DMS79 (cell line): Measurements from ENCODE around the gene ITGA2.

Source experiments
- DNase-seq: peaks from one replicate; lab custom pipeline; 2025; lab: John Stamatoyannopoulos, UW

Gene ITGA2

DNA sequence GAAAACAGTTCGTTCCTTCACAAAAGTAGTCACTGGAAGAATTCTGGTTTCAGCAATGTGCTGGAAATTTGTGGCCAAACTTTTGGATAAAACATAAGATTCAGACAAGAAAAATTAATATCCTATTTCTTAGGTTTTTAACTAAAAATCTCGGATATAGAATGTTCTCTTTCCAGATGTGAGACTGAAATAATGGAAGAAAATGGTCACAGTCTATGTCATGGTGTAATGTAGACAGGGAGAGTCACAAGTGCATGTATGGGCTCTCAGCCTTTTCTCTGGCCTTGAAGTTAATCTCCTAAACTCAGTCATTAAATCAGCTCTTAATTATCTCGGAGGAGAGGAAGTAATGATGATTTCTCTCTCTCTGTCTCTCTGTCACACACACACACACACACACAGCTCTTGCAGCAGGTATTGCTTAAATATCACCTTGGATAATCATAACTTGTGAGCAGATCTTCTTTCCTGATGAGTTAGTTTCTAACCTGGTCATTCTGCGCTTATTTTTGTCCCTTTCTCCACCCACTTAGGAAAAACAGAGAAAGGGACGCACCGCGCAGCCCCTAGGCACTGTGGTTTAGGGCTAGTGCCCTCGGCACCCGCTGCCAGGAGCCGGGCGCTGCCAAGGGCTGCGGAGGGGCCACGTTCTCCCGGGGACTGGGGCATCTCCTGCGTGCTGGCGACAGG, 672 bp upstream of the ITGA2 start:
- no peak for DNase-seq

DNA sequence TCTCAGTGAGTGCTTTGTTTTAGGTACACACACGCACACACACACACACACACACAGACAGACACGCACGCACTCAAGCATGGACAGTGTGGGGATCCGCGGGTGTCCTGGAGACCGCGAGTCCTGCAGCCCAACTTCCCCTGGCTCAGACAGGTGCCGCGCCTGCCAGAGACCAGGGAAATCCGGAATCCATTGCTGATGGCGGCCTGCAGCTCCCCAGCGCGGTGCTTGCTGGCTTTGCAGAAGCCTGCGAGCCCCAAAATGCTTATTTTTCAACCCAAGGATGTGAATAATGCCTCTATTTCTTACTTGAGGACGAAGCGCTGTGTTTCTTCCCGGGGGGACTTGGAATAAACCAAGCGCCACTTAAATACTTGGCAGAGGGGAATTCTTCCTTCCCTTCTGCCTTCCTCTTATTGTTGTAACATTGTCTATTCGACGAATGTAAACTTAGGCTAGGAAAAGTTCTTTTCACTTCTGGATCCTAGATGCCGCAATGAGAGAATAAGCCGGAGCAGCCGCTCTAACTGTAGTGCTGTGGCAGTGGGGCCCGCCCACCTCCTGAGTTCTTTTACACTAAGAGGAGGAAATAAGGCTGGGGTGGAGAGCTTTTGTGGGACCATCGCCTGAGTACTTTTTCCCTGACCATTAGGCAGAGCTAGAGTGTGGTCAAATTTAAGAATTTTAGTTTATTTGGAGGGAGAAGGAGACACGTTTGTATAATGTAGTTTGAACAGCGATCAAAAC, 802 bp downstream of the ITGA2 start:
- no peak for DNase-seq

DNA sequence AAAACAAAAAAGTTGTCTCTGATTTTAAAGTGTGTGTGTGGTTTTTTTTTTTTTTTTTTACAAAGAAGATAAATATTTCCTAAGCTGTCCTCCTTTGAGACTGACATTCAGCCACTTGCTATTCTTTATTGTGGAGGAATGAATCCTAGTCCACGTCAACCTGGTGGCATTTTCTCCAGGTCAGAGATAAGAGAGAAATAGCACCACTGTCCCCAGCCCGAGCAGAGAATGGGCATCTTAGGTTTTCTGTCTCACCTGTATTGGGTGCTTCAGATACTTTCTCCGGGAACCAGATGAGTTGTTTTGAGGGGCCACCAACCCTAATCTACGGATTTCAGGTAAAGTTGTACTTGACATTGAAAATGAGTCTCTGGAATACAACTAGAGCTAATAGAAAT, 1.4 kb downstream of the ITGA2 start:
- DNase-seq, result no peak

DNA sequence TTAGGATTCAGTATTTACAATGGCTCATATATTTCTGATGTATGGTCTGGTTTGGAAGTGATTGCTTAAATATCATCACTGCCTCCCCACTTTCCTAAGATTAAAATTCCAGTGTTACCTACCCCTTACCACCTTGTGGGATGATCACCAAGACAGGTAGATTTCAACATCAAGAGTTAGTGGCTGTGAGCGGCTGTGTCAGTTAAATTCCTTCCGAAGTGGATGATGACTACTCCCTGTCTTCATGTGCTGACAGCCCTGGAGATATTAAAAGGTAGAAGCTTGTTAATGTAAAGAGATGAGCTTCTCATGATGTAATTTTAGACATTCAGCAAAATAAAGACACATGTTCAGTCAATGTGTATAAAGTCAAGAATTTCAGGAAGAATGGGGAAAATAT, 4.2 kb downstream of the ITGA2 start:
- DNase-seq, result no peak

DNA sequence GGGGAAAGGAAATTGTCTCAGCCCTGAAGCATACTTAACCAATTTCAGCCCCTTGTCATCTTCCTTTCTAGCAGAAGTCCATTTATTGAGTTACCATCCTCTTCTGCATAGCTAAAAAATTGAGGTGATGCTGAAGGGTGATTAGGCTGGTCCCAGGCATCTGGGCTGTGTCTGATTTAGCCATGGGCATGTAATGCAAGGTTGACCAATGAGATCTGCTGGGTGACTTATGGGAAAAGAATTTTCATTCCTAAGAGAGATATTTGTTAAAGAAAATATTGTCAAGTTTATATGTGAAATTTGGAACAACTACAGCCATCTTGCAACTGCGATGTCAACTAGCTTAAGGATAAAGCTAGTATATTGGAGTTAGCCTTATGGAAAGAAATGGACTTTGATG, 5.1 kb downstream of the ITGA2 start:
- no peak for DNase-seq

DNA sequence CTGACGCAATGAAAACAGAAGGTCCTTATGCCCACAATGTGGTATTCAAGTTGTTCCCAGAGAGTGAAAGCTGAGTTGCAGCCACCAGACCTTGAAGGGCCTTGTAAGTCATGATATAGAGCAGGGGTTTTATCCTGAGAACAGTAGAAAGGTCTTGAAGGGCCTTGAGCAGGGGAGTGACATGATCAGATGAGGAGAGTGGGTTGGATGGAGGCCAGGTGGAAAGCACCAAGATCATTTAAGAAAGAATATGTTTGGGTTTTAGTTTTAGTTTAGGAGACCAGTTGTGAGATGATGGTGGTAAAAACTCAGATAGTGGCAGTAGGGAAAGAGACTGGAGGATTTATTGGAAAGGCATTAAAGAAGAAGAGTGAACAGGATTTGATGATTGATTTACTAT, 5.9 kb downstream of the ITGA2 start:
- DNase-seq, result peak; percentile 35

DNA sequence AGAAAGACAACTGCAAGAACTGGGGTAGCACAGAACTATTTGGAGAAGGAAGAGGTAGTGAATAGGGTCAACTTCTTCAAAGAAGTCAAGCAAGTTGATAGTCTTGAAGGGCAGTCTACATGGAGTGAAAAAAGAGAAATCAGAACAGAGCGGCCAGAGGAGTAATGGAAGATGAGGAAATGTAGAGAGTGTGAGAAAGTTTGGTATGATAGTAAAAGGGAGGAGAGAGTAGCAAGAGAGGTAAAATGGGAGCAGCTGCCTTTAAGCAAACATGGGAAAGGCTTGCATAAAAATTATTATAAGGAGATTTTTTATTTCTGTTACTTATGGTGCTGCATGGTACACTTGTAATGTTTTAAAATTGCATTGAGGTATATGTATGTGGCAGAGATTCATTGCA, 6.8 kb downstream of the ITGA2 start:
- no peak for DNase-seq

DNA sequence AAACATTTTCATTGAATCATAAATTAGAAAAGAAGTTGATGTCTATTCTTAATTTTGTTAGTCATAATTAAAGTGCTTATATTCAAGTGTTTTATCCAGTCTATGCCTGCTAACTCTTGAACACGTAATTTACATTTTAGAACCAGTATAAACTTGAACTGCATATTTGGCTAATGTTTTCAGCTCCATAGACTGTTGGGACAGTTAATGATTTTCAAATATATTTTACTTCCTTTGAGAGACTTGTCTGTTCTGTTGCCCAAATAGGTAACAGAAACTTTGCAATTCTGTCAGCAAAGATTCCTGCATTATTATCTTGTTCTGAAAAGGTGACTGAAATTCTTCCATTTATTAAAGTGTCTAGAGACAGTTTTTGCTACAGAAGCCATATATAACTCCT, 7.8 kb downstream of the ITGA2 start:
- no peak for DNase-seq

DNA sequence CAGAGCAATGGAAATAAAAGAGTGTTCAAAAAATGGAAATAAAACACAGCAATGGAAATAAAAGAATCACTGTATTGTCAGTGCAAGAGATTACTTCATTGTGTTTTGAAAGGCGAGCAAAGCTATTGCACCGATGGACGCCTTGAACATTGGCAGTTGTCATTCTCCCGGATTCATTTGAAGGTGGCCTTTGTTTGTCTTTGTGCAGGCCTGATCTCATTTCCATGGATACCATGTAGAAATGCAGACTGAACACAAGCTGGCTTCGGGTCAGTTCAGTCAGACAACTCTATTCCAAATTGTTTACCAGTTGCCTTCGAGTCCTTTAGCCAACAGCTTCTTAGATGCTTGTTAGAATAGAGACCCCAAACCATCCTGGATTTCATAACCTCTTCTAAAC, 8.3 kb downstream of the ITGA2 start:
- no peak for DNase-seq

DNA sequence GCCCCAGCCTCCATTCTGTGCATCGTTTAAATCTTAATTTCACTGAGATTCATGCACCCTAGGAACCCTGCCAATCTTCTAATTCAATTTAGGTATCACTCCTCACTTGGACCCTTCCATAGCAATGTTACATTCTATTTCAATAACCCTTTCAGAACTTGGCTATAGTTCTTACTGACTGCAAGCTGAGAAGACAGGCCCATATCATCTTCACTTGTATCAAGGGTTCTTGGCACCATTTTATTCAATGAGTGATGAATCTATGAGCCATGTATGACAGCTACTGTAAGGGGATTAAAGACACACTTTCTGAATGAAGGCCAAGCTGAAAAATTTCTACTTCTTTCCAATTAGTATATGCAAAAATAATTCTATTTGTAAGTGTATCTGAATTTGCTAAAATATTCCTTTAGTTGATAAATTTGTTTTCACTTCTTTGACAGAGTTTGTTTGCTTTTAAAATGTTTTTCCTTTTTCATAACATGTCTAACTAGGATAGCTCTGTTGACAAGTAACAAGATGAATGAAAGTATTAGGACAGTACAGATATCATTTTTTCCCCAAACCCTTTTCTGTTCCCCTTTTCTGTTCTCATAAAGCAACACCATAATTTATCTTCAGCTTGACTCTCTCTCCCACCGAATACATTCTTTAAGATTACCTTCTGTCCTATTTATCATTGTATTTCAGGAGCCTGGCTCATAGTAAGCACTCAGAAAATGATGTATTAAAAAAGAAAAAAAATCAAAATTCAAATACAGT, 9.6 kb downstream of the ITGA2 start:
- no peak for DNase-seq

DNA sequence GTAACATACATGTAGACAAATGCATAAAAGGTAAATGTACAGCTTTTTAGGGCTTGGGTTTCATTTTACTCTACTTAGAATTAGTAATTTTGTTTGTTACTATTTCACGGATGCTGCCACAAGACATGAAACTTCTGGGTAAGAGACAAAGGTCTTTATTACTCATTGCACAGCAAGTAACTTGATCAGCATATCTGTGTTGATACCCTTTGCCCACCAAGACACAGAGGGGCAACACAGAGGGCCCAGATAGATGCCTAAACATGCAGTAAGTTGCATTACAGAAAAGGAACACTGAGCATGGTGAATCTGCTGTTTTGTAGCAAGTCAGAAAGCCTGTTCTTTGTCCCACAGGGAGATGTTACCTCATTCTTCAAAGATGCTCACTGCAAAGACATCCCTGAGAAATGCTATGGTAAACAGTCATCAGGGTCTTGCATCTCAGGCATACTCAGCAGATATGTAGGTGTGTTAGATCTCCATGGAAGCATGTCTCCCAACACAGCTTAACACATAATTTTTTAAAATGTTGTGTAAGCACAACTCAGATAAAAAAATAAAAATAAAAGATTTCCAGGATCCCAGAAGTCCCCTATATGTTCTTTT, 10.3 kb downstream of the ITGA2 start:
- no peak for DNase-seq

DNA sequence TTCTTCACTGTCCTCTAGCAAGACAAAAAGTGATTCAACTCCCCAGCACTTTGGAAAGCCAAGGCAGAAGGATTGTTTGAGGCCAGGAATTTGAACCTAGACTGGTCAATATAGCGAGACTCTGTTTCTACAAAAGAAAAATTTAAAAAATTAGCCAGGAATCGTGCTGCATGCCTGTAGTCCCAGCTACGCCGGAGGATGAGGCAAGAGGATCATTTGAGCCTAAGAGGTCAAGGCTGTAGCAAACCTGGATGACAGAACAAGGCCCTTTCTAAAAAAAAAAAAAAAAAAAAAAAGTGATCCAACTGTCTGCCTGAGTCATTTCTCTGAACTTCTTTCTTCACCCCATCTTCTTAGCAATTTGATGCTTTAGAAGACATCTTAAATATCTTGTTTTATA, 12.4 kb downstream of the ITGA2 start:
- no peak for DNase-seq

DNA sequence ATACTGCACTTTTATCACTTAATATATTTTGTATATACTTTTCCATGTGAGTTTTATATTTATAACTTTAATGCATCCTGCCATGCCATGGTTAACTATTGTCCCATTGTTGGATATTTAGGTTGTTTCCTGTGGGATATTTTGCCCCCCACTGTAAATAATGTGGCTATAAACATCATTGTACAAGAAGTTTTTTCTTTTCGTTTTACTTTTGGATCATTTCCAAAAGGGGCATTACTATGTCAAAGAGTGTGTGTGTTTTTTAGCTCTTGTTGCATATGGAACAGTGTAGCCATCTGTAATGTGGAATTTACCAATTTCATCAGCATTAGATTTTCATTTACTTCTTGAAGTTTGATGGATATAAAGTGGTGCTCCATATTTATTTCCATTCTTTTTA, 13.3 kb downstream of the ITGA2 start:
- DNase-seq, result no peak

DNA sequence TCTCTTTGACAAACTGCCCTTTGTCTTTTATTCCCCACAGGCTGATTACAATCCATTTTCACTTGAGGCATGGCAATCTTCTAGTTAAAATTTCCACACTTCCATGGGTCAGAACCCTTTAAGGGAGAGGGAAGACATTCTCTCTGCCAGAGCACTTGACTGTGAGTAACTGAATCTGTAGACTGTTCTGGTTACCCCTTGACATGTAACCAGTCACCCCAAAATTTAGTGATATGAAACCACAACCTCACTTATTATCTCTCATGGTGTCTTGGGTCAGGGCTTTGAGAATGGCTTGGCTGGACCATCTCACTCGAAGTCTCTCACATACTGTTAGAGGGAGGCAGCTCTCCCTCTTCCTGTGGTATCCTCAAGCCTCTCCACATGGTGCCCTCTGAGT, 14.0 kb downstream of the ITGA2 start:
- DNase-seq, result no peak

DNA sequence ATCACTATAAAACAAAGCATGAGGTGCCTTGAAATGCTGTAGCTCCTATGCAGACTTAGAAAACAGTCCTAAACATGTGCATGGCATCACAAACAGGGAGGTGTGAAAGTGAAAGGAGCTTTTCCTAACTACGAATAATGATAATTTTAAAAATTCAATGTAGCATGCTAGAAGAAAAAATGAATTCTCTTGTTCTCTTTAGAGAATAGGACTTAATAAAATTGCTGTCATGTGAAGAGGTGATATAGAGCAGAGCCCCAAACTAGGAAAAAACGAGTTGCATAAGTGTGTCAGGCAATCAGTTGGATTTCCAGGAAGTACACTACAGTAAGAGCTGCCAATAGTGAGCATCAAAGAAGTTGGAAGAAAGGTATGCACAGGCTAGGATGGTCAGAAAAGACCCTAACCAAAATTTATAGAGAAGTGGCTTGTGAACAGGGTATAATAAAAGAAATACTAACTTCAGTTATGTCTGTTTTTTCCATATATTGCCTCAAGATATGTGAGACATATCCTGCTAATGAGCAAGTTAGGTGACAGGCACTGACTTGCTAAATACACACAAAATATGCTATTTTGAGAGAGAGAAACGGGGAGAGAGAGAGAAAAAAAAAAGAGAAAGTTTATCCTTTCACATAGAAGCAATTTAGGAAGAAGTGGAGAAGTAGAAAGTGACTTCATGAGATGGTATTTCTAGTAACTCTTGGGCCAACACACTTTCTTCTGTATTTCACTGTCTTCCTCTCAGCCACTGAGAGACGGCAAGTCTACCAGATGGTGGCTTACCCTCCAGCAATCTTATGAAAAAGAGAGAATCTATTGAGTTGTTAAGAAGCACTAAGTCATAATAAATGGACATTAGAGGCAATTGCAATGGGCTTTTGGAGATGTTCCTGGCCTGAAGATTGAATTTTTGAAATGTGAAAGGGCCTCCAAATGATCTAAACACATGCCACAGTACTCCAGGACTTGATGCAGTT, 18.0 kb downstream of the ITGA2 start:
- DNase-seq, result no peak

DNA sequence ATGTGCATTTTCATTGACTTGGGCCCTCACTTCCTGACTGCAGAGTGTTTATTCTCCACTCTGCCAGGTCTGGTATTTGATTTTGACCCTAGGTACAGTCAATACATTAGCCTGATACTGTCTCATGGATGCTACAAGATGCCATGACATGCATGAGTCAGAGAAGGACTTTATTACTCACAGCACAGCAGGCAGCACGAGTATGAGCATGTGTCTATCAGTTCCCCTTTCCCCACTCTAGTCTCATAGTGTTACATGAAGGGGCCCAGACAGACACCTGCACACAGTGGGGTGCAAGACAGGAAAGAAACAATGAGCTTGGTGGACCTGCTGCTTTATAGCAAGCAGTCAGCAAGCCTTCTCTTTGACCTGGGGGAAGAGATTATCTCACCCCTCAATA, 19.6 kb downstream of the ITGA2 start:
- DNase-seq, result no peak

DNA sequence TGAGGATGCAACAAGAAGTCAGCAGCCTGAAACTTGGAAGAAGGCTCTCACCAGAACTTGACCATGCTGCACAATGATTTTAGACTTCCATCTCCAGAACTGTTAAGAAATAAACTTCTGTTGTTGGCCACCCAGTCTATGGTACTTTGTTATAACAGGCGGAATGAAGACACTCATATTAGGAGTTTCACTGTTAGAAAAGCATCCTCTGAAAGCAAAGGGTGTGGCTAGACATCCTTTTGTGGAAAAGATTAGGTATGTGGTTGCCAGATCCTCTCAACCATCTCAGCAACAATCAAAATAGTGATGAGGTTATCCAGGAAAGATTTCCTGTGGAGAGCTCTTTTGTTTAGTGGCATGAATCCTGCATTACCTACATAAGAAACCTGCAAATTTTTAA, 20.7 kb downstream of the ITGA2 start:
- DNase-seq, result no peak

DNA sequence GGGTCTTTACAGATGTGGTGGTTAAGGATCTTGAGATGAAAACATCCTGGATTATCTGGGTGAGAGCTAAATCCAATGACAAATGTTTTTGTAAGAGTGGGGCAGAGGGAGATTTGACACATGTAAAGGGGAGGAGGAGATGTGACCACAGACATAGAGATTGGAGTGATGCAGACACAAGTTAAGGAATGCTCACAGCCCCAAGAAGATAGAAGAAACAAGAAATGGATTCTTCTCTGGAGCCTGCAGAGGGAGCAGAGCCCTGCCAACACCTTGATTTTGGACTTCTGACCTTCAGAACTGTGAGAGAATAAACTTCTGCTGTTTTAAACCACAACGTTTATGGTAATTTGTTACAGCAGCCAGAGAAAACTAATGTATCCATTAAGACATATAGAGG, 21.7 kb downstream of the ITGA2 start:
- no peak for DNase-seq

DNA sequence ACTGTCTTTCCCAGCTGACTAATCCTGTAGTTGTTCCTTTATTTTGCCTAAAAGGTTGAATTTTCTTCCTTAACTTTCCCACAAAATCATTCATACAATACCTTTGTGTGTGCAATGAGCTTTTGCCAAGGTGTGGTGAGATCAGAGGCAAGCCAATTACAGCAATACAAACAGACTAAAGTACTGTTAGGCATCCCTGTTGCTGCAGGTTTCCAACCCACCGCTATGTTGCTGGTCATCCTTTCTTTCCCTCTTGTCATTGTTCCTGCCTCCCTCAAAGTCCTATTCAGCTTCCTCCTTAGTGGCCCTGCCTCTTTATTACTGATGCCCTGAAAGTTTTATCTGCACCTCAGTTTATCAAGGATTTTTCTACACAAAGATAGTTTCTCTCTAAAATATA, 22.1 kb downstream of the ITGA2 start:
- DNase-seq, result no peak

DNA sequence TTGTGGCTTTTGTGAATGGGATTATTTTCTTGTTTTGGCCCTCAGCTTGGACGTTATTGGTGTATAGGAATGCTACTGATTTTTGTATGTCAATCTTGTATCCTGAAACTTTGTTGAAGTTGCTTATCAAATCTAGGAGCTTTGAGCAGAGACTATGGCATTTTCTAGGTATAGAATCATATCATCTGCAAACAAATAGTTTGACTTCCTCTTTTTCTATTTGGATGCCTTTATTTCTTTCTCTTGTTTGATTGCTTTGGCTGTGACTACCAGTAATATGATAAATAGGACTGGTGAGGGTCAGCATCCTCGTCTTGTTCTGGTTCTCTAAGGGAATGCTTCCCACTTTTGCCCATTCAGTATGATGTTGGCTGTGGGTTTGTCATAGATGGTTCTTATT, 24.7 kb downstream of the ITGA2 start:
- no peak for DNase-seq

DNA sequence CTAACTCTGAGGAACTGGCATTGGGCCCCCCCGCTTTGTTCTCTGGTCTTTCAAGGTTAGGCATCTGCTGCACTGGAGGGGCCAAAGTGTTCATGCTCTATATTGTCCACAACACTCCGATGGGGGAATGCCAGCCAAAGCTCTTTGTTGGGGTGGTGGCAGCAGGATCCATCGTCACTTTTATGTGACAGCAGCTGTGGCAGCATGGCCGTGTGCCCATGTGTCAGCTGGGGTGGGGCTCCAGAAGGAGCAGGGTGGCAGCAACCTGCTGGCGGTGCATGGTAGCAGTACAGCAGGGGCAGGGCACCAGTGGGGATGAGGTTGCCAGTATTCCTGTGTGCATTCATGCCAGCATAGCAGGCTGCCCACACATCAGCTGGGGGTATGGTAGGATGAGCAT, 28.2 kb downstream of the ITGA2 start:
- DNase-seq, result no peak
